Measurements from ENCODE around the gene OR13C9. TPM values are rescaled to one million over a fixed set of nuclear protein-coding genes. Genes with fewer than 3 reads are reported as not detected.
"Not testable (repeated sequence)": the region's sequence is repeated elsewhere in the genome, so short reads cannot be mapped to it uniquely, and the experiment has no call there.

Gene OR13C9
- total RNA-seq, result not detected
- long read RNA-seq, result 0 reads

- DNase-seq (ENCODE audit: low spot score), result no peak
- intact Hi-C loops (cut with DNase I), result no loop called here
These were observed at the start of gene OR13C9 for GRCh38 chr9:104618104-104618503. TSS of gene OR13C9 (minus strand) at chr9:104618204. CDS start at chr9:104618204, 0 bp downstream.

- intact Hi-C loops (cut with DNase I), result no loop called here
- DNase-seq (ENCODE audit: low spot score), result no peak
These were observed 40.6 kb upstream of the OR13C9 start for GRCh38 chr9:104658496-104659195.

- intact Hi-C loops (cut with DNase I), result no loop called here
- no peak for DNase-seq (ENCODE audit: low spot score)
These were observed 17.5 kb upstream of the OR13C9 start for GRCh38 chr9:104635456-104635855.

- intact Hi-C loops (cut with DNase I), result no loop called here
- DNase-seq (ENCODE audit: low spot score), result no peak
These were observed 16.0 kb upstream of the OR13C9 start for GRCh38 chr9:104633976-104634520.

GRCh38 chr9:104625964-104626363 is 8.0 kb upstream of the OR13C9 start:
- intact Hi-C loops (cut with DNase I); DNase-seq (ENCODE audit: low spot score): not testable (repeated sequence)

- intact Hi-C loops (cut with DNase I), result no loop called here
- no peak for DNase-seq (ENCODE audit: low spot score)
These were observed 586 bp downstream of the OR13C9 start for GRCh38 chr9:104617418-104617817.

- intact Hi-C loops (cut with DNase I), result no loop called here
- DNase-seq (ENCODE audit: low spot score), result no peak
These were observed 6.8 kb downstream of the OR13C9 start for GRCh38 chr9:104611213-104611612.

- intact Hi-C loops (cut with DNase I), result no loop called here
These were observed 9.7 kb downstream of the OR13C9 start for GRCh38 chr9:104608336-104608735.

GRCh38 chr9:104606152-104606551 is 11.9 kb downstream of the OR13C9 start:
- intact Hi-C loops (cut with DNase I), result no loop called here
- no peak for DNase-seq (ENCODE audit: low spot score)

More at GRCh38 chr9:104608336-104608735, 9.7 kb downstream of the OR13C9 start:
- no peak for DNase-seq (ENCODE audit: low spot score)

GRCh38 chr9:104605527-104605926 is 12.5 kb downstream of the OR13C9 start, which contains the start of gene OR13C2:
TSS of gene OR13C2 (minus strand) at chr9:104605627. CDS start at chr9:104605627, 0 bp downstream.
- intact Hi-C loops (cut with DNase I); DNase-seq (ENCODE audit: low spot score): not testable (repeated sequence)

- intact Hi-C loops (cut with DNase I), result no loop called here
- DNase-seq (ENCODE audit: low spot score), result no peak
These were observed 13.2 kb downstream of the OR13C9 start for GRCh38 chr9:104604801-104605200.

GRCh38 chr9:104599313-104599712 is 18.7 kb downstream of the OR13C9 start, which contains the start of gene OR13C5:
TSS of gene OR13C5 (minus strand) at chr9:104599413. CDS start at chr9:104599413, 0 bp downstream.
- DNase-seq (ENCODE audit: low spot score); intact Hi-C loops (cut with DNase I): not testable (repeated sequence)

GRCh38 chr9:104598749-104599148 is 19.3 kb downstream of the OR13C9 start:
- intact Hi-C loops (cut with DNase I); DNase-seq (ENCODE audit: low spot score): not testable (repeated sequence)

- no peak for DNase-seq (ENCODE audit: low spot score)
- intact Hi-C loops (cut with DNase I), result no loop called here
These were observed 28.4 kb downstream of the OR13C9 start for GRCh38 chr9:104589626-104590025.

GRCh38 chr9:104586496-104587180 is 31.4 kb downstream of the OR13C9 start:
- DNase-seq (ENCODE audit: low spot score), result no peak
- intact Hi-C loops (cut with DNase I), result no loop called here

GRCh38 chr9:104580562-104580961 is 37.4 kb downstream of the OR13C9 start:
- DNase-seq (ENCODE audit: low spot score), result no peak
- intact Hi-C loops (cut with DNase I), result no loop called here

- no peak for DNase-seq (ENCODE audit: low spot score)
- intact Hi-C loops (cut with DNase I), result no loop called here
These were observed 40.7 kb downstream of the OR13C9 start for GRCh38 chr9:104577263-104577662.

GRCh38 chr9:104575456-104575855 is 42.5 kb downstream of the OR13C9 start:
- DNase-seq (ENCODE audit: low spot score), result no peak
- intact Hi-C loops (cut with DNase I), result no loop called here

GRCh38 chr9:104572612-104573011 is 45.4 kb downstream of the OR13C9 start:
- intact Hi-C loops (cut with DNase I), result no loop called here
- DNase-seq (ENCODE audit: low spot score), result no peak

GRCh38 chr9:104568868-104569267 is 49.1 kb downstream of the OR13C9 start, which contains the start of gene OR13C8:
TSS of gene OR13C8 (plus strand) at chr9:104569168. CDS start at chr9:104569168, 0 bp downstream.
- intact Hi-C loops (cut with DNase I), result no loop called here
- DNase-seq (ENCODE audit: low spot score), result no peak
